Measurements from ENCODE around the gene LASP1NB.

The LASP1NB gene

DNA sequence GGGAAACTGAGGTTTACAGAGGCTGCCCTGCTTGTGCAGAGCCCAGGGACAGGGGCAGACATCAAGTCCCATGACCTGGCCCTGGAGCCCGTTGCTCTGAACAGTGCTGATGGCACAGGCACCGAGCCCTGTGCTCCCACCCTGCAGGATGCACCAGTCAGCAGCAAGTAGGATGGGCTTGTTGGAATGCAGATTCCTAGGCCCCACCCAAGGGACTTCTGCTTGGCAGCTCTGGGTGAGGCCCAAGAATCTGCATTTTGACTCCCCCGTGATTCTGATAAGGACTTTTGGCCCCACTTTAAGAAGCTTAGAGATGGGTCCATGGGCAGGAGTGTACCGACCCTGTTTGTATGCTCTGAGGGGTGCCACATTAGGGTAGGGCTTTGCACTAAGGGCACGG is 32.3 kb upstream of the LASP1NB start:
- TF ChIP-seq, protein P1, sequence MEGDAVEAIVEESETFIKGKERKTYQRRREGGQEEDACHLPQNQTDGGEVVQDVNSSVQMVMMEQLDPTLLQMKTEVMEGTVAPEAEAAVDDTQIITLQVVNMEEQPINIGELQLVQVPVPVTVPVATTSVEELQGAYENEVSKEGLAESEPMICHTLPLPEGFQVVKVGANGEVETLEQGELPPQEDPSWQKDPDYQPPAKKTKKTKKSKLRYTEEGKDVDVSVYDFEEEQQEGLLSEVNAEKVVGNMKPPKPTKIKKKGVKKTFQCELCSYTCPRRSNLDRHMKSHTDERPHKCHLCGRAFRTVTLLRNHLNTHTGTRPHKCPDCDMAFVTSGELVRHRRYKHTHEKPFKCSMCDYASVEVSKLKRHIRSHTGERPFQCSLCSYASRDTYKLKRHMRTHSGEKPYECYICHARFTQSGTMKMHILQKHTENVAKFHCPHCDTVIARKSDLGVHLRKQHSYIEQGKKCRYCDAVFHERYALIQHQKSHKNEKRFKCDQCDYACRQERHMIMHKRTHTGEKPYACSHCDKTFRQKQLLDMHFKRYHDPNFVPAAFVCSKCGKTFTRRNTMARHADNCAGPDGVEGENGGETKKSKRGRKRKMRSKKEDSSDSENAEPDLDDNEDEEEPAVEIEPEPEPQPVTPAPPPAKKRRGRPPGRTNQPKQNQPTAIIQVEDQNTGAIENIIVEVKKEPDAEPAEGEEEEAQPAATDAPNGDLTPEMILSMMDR (conservative IDR thresholded peaks at IDR 0.05), result no peak
- no peak for TF ChIP-seq EZH2 (IDR thresholded peaks at IDR 0.05; ENCODE audit: low read depth)
- no peak overlapping the region for H3K27ac ChIP-seq
- intact Hi-C loops (cut with micrococcal nuclease; ENCODE audit: unreplicated experiment), result no loop called here
- no peak for DNase-seq
- H3K27me3 ChIP-seq (ENCODE audit: insufficient read depth, low read depth), result no peaks in the 10 kb centered on the region
- no peaks in the 10 kb centered on the region for H3K9me3 ChIP-seq (ENCODE audit: insufficient read depth, low read depth)
- H3K36me3 ChIP-seq (ENCODE audit: low read depth), result peaks cover 29% of the 10 kb centered on the region; the same call in 1 of the 2 replicates
- peaks cover 54% of the 10 kb centered on the region for H3F3A ChIP-seq (ENCODE audit: insufficient read depth, low read depth)
- no peaks in the 10 kb centered on the region for H3K9me2 ChIP-seq (ENCODE audit: insufficient read depth)
- peaks cover 52% of the 10 kb centered on the region for H4K20me1 ChIP-seq (ENCODE audit: insufficient read depth)
- peaks cover 89% of the 10 kb centered on the region for H3K79me2 ChIP-seq (ENCODE audit: low read depth)
- H3K4me1 ChIP-seq (replicated peaks; ENCODE audit: insufficient read depth), result peaks cover 40% of the 10 kb centered on the region
- H2AFZ ChIP-seq, result no peak overlapping the region
- no TSS peak for BruUV-seq (replicated peaks)
- ChIA-PET POLR2A (ENCODE audit: unreplicated experiment) (no interaction called here), CTCF (interaction anchor here (0.5 kb wide), 1 partner anchor 227 kb away, joined by 4 read pairs; no protein-coding TSS in a partner anchor)
- H3K4me3 ChIP-seq, result no peak overlapping the region
- no peak overlapping the region for H3K4me2 ChIP-seq

GRCh38 chr17:38893607-38894006 is 31.8 kb upstream of the LASP1NB start:
- ChIA-PET POLR2A (ENCODE audit: unreplicated experiment) (no interaction called here), CTCF (interaction anchor here (0.5 kb wide), 1 partner anchor 227 kb away, joined by 4 read pairs; no protein-coding TSS in a partner anchor)
- Histone ChIP-seq H3K27ac (no peak overlapping the region), H3K4me3 (no peak overlapping the region), H3F3A (ENCODE audit: insufficient read depth, low read depth) (peaks cover 54% of the 10 kb centered on the region), H2AFZ (no peak overlapping the region), H3K9me3 (ENCODE audit: insufficient read depth, low read depth) (no peaks in the 10 kb centered on the region), H3K27me3 (ENCODE audit: insufficient read depth, low read depth) (no peaks in the 10 kb centered on the region), H4K20me1 (ENCODE audit: insufficient read depth) (peaks cover 47% of the 10 kb centered on the region), H3K4me2 (no peak overlapping the region), H3K36me3 (ENCODE audit: low read depth) (peaks cover 28% of the 10 kb centered on the region; the same call in 1 of the 2 replicates), H3K9me2 (ENCODE audit: insufficient read depth) (no peaks in the 10 kb centered on the region), H3K79me2 (ENCODE audit: low read depth) (peaks cover 89% of the 10 kb centered on the region), H3K4me1 (replicated peaks; ENCODE audit: insufficient read depth) (peaks cover 45% of the 10 kb centered on the region)
- DNase-seq, result no peak
- no peak for TF ChIP-seq EZH2 (IDR thresholded peaks at IDR 0.05; ENCODE audit: low read depth)
- TF ChIP-seq, protein P1 (conservative IDR thresholded peaks at IDR 0.05), result no peak
- no TSS peak for BruUV-seq (replicated peaks)
- intact Hi-C loops (cut with micrococcal nuclease; ENCODE audit: unreplicated experiment), result no loop called here

DNA sequence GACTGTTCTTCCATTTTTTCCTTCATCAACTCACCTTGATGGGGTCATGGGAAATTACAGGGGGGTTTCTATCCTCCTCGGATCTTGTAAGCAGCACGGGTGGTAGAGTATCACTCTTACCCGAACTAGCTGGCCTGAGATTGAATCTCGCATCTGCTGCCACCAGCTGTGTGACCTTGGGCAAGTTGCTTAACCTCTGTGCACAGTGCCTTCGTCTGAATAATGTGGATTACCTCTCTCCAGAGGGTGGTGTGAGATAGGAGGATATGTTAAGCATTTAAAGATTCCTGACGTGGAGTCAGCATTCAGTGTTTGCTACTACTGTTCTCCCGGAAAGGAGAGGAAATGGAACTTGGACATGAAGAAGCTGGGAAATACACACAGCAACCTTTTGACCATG is 31.1 kb upstream of the LASP1NB start:
- H3K27me3 ChIP-seq (ENCODE audit: insufficient read depth, low read depth), result no peaks in the 10 kb centered on the region
- ChIA-PET CTCF (no interaction called here), POLR2A (ENCODE audit: unreplicated experiment) (no interaction called here)
- peaks cover 54% of the 10 kb centered on the region for H3F3A ChIP-seq (ENCODE audit: insufficient read depth, low read depth)
- peaks cover 25% of the 10 kb centered on the region; the same call in 1 of the 2 replicates for H3K36me3 ChIP-seq (ENCODE audit: low read depth)
- H3K4me2 ChIP-seq, result no peak overlapping the region
- H3K9me3 ChIP-seq (ENCODE audit: insufficient read depth, low read depth), result no peaks in the 10 kb centered on the region
- peaks cover 40% of the 10 kb centered on the region for H4K20me1 ChIP-seq (ENCODE audit: insufficient read depth)
- H2AFZ ChIP-seq, result no peak overlapping the region
- intact Hi-C loops (cut with micrococcal nuclease; ENCODE audit: unreplicated experiment), result no loop called here
- no peaks in the 10 kb centered on the region for H3K9me2 ChIP-seq (ENCODE audit: insufficient read depth)
- 0 out of 2 replicates have a peak overlapping the region, but pooled peaks have one; percentile 23 for H3K27ac ChIP-seq
- peaks cover 52% of the 10 kb centered on the region for H3K4me1 ChIP-seq (replicated peaks; ENCODE audit: insufficient read depth)
- no TSS peak for BruUV-seq (replicated peaks)
- TF ChIP-seq, protein P1 (conservative IDR thresholded peaks at IDR 0.05), result no peak
- TF ChIP-seq EZH2 (IDR thresholded peaks at IDR 0.05; ENCODE audit: low read depth), result no peak
- no peak overlapping the region for H3K4me3 ChIP-seq
- H3K79me2 ChIP-seq (ENCODE audit: low read depth), result peaks cover 88% of the 10 kb centered on the region
- no peak for DNase-seq

Data from PC-9 (cell line).